BE2C (cell line): ENCODE data around the gene PINK1.

Experiments
- DNase-seq: peaks from one replicate; pipeline ENCODE4 v3.0.0-alpha.2; 2020
- H3K27me3 ChIP-seq: fragments of 250-450 bp; sonication (Bioruptor Pico); 2 replicates; pipeline ENCODE4 v1.5.1; 2020; ENCODE audit warnings: mild to moderate bottlenecking
- H3K36me3 ChIP-seq: fragments of 250-450 bp; sonication (Bioruptor Pico); 2 replicates; pipeline ENCODE4 v1.5.1; 2020; ENCODE audit warnings: mild to moderate bottlenecking
- H3K4me1 ChIP-seq: fragments of 250-450 bp; sonication (Bioruptor Pico); 2 replicates; pipeline ENCODE4 v1.5.1; 2020
- H3K4me3 ChIP-seq: 2 replicates; pipeline ENCODE4 v1.5.1; 2011; ENCODE audit warnings: low read depth, low read length
- H3K9me3 ChIP-seq: fragments of 250-450 bp; sonication (Bioruptor Pico); 2 replicates; pipeline ENCODE4 v1.5.1; 2020
- TF ChIP-seq, protein P1 (sequence below): IDR thresholded peaks from 2 replicates; pipeline ENCODE4 v1.5.1; 2012; ENCODE audit warnings: mild to moderate bottlenecking, low read depth, low read length

The PINK1 gene

GRCh38 chr1:20616847-20617487 is 16.3 kb upstream of the PINK1 start:
- TF ChIP-seq, protein P1, sequence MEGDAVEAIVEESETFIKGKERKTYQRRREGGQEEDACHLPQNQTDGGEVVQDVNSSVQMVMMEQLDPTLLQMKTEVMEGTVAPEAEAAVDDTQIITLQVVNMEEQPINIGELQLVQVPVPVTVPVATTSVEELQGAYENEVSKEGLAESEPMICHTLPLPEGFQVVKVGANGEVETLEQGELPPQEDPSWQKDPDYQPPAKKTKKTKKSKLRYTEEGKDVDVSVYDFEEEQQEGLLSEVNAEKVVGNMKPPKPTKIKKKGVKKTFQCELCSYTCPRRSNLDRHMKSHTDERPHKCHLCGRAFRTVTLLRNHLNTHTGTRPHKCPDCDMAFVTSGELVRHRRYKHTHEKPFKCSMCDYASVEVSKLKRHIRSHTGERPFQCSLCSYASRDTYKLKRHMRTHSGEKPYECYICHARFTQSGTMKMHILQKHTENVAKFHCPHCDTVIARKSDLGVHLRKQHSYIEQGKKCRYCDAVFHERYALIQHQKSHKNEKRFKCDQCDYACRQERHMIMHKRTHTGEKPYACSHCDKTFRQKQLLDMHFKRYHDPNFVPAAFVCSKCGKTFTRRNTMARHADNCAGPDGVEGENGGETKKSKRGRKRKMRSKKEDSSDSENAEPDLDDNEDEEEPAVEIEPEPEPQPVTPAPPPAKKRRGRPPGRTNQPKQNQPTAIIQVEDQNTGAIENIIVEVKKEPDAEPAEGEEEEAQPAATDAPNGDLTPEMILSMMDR, result no peak
- no peaks in the 10 kb centered on the region for H3K27me3 ChIP-seq
- no peak overlapping the region for H3K4me3 ChIP-seq
- DNase-seq, result no peak
- H3K9me3 ChIP-seq, result no peaks in the 10 kb centered on the region
- H3K36me3 ChIP-seq, result no peaks in the 10 kb centered on the region
- H3K4me1 ChIP-seq, result peaks cover 6% of the 10 kb centered on the region; the same call in 1 of the 2 replicates

GRCh38 chr1:20618550-20618949 is 14.7 kb upstream of the PINK1 start:
- H3K27me3 ChIP-seq, result no peaks in the 10 kb centered on the region
- no peaks in the 10 kb centered on the region for H3K9me3 ChIP-seq
- no peak overlapping the region for H3K4me3 ChIP-seq
- no peak for DNase-seq
- no peaks in the 10 kb centered on the region for H3K36me3 ChIP-seq
- TF ChIP-seq, protein P1, result no peak
- peaks cover 4% of the 10 kb centered on the region; the same call in 1 of the 2 replicates for H3K4me1 ChIP-seq

- Histone ChIP-seq H3K36me3 (no peaks in the 10 kb centered on the region), H3K27me3 (no peaks in the 10 kb centered on the region)
Observed at GRCh38 chr1:20619999-20620398, 13.3 kb upstream of the PINK1 start.

DNA sequence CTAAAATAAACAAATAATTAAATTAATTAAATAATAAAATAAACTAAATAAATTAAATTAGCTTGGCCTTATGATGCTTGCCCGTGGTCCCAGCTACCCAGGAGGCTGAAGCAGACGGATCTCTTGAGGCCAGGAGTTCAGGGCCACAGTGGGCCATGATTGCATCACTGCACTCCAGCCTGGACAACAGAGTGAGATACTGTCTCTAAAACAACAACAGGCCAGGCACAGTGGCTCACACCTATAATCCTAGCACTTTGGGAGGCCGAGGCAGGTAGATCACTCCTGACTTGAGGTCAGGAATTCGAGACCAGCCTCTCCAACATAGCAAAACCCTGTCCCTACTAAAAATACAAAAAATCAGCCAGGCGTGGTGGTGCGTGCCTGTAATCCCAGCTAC is 12.2 kb upstream of the PINK1 start:
- no peaks in the 10 kb centered on the region for H3K27me3 ChIP-seq
- TF ChIP-seq, protein P1, result no peak
- no peaks in the 10 kb centered on the region for H3K4me1 ChIP-seq
- no peak overlapping the region for H3K4me3 ChIP-seq
- H3K9me3 ChIP-seq, result no peaks in the 10 kb centered on the region
- DNase-seq, result no peak
- no peaks in the 10 kb centered on the region for H3K36me3 ChIP-seq

More at GRCh38 chr1:20619999-20620398, 13.3 kb upstream of the PINK1 start:
- DNase-seq, result no peak
- no peaks in the 10 kb centered on the region for H3K4me1 ChIP-seq
- no peaks in the 10 kb centered on the region for H3K9me3 ChIP-seq
- TF ChIP-seq, protein P1, result no peak
- no peak overlapping the region for H3K4me3 ChIP-seq

DNA sequence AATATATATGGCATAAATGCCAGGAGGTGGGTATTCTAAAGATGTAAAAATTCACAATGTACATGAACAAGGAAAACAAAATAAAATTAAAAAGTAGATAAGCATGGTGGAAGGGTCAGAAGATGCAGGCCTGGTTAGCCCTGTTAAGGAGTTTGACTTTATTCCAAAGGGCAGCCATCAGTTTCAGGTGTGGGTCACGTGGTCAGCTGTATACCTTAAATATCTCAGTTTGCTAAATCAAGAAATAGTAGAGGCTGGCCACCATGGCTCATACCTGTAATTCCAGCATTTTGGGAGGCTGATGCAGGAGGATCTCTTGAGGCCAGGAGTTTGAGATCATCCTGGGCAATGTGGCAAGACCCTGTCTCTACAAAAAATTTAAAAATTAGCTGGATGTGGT is 8.5 kb upstream of the PINK1 start:
- no peak overlapping the region for H3K4me3 ChIP-seq
- no peaks in the 10 kb centered on the region for H3K36me3 ChIP-seq
- H3K27me3 ChIP-seq, result no peaks in the 10 kb centered on the region
- TF ChIP-seq, protein P1, result no peak
- DNase-seq, result no peak
- no peaks in the 10 kb centered on the region for H3K4me1 ChIP-seq
- no peaks in the 10 kb centered on the region for H3K9me3 ChIP-seq
